Fibroblast of lung (primary cell): ENCODE results near the gene PLCG1. TPM values are rescaled to one million over a fixed set of nuclear protein-coding genes. Genes with fewer than 3 reads are reported as not detected.

Source experiments
- DNase-seq, 2 donors: peaks; one replicate each; pipeline versions ENCODE4 v3.0.0 to v3.0.0-alpha.2; 2010; ENCODE audit warnings: low read depth in 2 of 2
- H2AFZ ChIP-seq: 2 replicates; pipeline ENCODE4 v1.5.1; 2012; ENCODE audit warnings: low read length, control low read depth, inconsistent platforms
- H3K27ac ChIP-seq: 2 replicates; pipeline ENCODE4 v1.5.1; 2011; ENCODE audit warnings: low read length, control low read depth; ENCODE audit not compliant: insufficient read depth
- H3K27me3 ChIP-seq: 2 replicates; pipeline ENCODE4 v1.5.1; 2011; ENCODE audit warnings: mild to moderate bottlenecking, low read length; ENCODE audit not compliant: control insufficient read depth, insufficient read depth
- H3K36me3 ChIP-seq: 2 replicates; pipeline ENCODE4 v1.5.1; 2011; ENCODE audit warnings: low read length; ENCODE audit not compliant: control insufficient read depth, insufficient read depth
- H3K4me1 ChIP-seq: 2 replicates; pipeline ENCODE4 v1.5.1; 2011; ENCODE audit warnings: low read length; ENCODE audit not compliant: control insufficient read depth, insufficient read depth; ENCODE audit errors: extremely low read depth
- H3K4me2 ChIP-seq: 2 replicates; pipeline ENCODE4 v1.5.1; 2011; ENCODE audit warnings: low read length, control low read depth; ENCODE audit not compliant: insufficient read depth; ENCODE audit errors: extremely low read depth
- H3K4me3 ChIP-seq, 4 experiments: fragments of 200-600 bp in 1 of 4; sonication (generic) in 1 of 4; replicated peaks in 1 of 4; 2 replicates each; pipeline ENCODE4 v1.5.1; 2011 to 2016; ENCODE audit warnings: low read length in 4 of 4, low read depth in 3 of 4, mild to moderate bottlenecking in 3 of 4, control low read depth in 2 of 4, inconsistent platforms in 1 of 4, mixed read lengths in 1 of 4; ENCODE audit not compliant: insufficient read depth in 1 of 4; ENCODE audit errors: control extremely low read depth in 1 of 4
- H3K79me2 ChIP-seq: 2 replicates; pipeline ENCODE4 v1.5.1; 2012; ENCODE audit warnings: mild to moderate bottlenecking, low read length, inconsistent platforms; ENCODE audit not compliant: control insufficient read depth, insufficient read depth
- H3K9ac ChIP-seq: 2 replicates; pipeline ENCODE4 v1.5.1; 2011; ENCODE audit warnings: mild to moderate bottlenecking, low read length, control low read depth; ENCODE audit not compliant: insufficient read depth
- H3K9me3 ChIP-seq: 2 replicates; pipeline ENCODE4 v1.5.1; 2012; ENCODE audit warnings: low read depth, low read length; ENCODE audit not compliant: control insufficient read depth, insufficient read depth
- H4K20me1 ChIP-seq: 2 replicates; pipeline ENCODE4 v1.5.1; 2011; ENCODE audit warnings: low read length; ENCODE audit not compliant: control insufficient read depth, insufficient read depth; ENCODE audit errors: extremely low read depth
- EZH2 ChIP-seq: IDR thresholded peaks from 2 replicates; pipeline ENCODE4 v1.5.1; 2012; ENCODE audit warnings: low read length, control low read depth, mild to moderate bottlenecking; ENCODE audit errors: missing control alignments
- polyA minus RNA-seq: library from RNA; depleted of rRNA, polyadenylated mRNA; stranded (reverse); fragments of >200 nt; gene quantifications from 2 replicates; pipeline ENCODE4 v1.2.3, GENCODE V29; 2011; ENCODE audit warnings: low replicate concordance
- polyA plus RNA-seq, 2 donors: library from polyadenylated mRNA; depleted of rRNA in 1 of 2; stranded (reverse) in 1 of 2; unstranded in 1 of 2; fragments of >200 nt; gene quantifications; 2 replicates each; pipeline ENCODE4 v1.2.1, GENCODE V29; 2011 to 2012; ENCODE audit warnings: missing spikeins in 1 of 2
- total RNA-seq: library from RNA; depleted of rRNA; stranded (reverse); fragments of >200 nt; gene quantifications from 2 replicates; pipeline ENCODE4 v1.2.1, GENCODE V29; 2014
- TF ChIP-seq, protein P1 (sequence below), 2 donors: IDR thresholded peaks in 1 of 2; conservative IDR thresholded peaks in 1 of 2; 1 replicate in 1 of 2; 2 replicates in 1 of 2; pipeline ENCODE4 v1.5.1; 2011 to 2012; ENCODE audit warnings: low read length in 2 of 2, control low read depth in 1 of 2, inconsistent platforms in 1 of 2, low read depth in 1 of 2, mild to moderate bottlenecking in 1 of 2

Gene PLCG1
- total RNA-seq (63.9 and 86.2 TPM in 2 replicates), polyA plus RNA-seq (24.5 and 27.6 TPM in 2 replicates), polyA minus RNA-seq (162 and 174 TPM in 2 replicates)
- polyA plus RNA-seq (2012), result 33.8 and 34.2 TPM in 2 replicates

DNA sequence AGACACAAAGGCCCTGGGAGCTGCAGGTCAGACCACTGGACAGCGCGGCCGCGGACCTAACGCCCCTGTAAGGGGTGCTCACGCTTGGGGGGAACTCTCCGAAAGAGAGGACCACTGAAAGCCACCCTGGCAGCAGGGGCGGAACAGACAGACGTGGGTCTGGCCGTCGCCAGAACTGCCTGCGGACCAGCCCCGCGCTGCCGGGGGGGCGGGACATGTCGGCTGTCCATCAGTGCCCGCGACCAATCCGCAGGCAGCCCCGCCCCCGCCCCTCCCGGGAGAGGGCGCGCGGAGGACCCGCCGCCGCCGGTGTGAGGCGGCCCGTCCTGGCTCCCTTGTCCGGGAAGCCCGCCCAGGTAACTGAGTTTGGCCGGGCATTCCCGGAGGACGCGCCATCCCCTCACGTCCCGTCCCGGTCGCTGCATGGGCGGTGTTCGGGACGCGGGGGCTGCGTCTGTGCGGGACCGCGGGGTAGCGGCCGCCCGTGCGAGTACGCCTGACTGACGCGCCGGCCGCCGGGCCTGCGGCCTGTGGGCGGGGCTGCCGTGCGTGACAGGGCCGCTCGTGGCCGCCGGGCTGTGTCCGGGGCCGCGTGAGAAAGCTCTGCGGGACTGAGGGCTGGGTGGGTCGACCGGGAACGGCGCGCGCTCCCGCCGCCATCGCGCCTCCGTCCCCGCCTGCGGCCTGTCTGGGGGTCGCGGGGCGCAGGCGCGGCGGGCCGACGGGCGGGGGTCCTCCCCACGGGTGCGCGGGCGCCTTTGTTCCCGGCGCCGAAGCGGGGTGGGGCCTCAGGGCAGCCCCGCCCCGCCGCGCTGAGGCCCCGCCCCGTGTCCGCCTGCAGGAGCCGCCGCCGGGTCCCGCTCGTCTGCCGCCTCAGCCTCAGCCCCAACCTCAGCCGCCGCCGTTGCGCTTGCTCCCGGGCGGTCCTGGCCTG lies at the start of gene PLCG1:
Gene PLCG1 (plus strand): TSS at position 864 of the 934 bp plus-strand sequence. CDS start 99 bp downstream, outside the sequence.
- Histone ChIP-seq H2AFZ (peak within 1 kb of the TSS; percentile 91), H3K9ac (peak within 1 kb of the TSS; percentile 97), H3K9me3 (no peaks in the 10 kb centered on the region), H3K4me3 (peak within 1 kb of the TSS; percentile 66 to 87 (median 81)), H3K27ac (peak within 1 kb of the TSS; percentile 84), H3K4me1 (peaks cover 16% of the 10 kb centered on the region), H3K27me3 (no peaks in the 10 kb centered on the region), H3K79me2 (peaks cover 40% of the 10 kb centered on the region), H3K36me3 (no peaks in the 10 kb centered on the region), H4K20me1 (no peaks in the 10 kb centered on the region), H3K4me2 (peak within 1 kb of the TSS; percentile 96)
- TF ChIP-seq, protein P1, sequence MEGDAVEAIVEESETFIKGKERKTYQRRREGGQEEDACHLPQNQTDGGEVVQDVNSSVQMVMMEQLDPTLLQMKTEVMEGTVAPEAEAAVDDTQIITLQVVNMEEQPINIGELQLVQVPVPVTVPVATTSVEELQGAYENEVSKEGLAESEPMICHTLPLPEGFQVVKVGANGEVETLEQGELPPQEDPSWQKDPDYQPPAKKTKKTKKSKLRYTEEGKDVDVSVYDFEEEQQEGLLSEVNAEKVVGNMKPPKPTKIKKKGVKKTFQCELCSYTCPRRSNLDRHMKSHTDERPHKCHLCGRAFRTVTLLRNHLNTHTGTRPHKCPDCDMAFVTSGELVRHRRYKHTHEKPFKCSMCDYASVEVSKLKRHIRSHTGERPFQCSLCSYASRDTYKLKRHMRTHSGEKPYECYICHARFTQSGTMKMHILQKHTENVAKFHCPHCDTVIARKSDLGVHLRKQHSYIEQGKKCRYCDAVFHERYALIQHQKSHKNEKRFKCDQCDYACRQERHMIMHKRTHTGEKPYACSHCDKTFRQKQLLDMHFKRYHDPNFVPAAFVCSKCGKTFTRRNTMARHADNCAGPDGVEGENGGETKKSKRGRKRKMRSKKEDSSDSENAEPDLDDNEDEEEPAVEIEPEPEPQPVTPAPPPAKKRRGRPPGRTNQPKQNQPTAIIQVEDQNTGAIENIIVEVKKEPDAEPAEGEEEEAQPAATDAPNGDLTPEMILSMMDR (conservative IDR thresholded peaks at IDR 0.05 in 1 of 2, IDR thresholded peaks at IDR 0.05 in 1 of 2; ENCODE audit: low read depth in 1 of 2, low read length in 2 of 2), result no peak
- TF ChIP-seq EZH2, result no peak
- peak; percentile 75 to 80 for DNase-seq

DNA sequence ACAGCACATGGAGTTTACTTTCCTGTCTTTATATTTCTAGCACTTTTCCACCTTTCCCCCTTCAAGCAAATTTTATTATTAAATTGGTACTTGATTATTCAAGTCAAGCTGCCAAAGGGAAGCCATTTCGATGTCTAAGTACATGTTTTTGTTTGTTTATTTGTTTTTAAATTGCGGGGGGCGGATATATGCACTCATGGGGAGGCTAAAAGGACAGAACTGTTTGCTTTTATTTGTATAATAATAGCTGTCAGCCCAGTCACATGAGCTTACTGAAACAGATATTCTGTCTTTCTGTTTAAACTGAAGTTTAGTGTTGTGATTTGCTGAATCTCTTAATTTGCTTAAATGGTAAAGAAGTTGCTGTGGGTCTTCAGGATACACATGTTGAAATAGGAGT lies 49.6 kb upstream of the PLCG1 start:
- Histone ChIP-seq H3K27me3 (no peaks in the 10 kb centered on the region), H4K20me1 (no peaks in the 10 kb centered on the region), H3K9me3 (no peaks in the 10 kb centered on the region), H3K27ac (no peak overlapping the region), H2AFZ (no peak overlapping the region), H3K79me2 (peaks cover 2% of the 10 kb centered on the region), H3K4me3 (no peak overlapping the region), H3K36me3 (peaks cover 6% of the 10 kb centered on the region), H3K9ac (no peak overlapping the region), H3K4me1 (no peaks in the 10 kb centered on the region), H3K4me2 (no peak overlapping the region)
- TF ChIP-seq, protein P1 (conservative IDR thresholded peaks at IDR 0.05 in 1 of 2, IDR thresholded peaks at IDR 0.05 in 1 of 2; ENCODE audit: low read depth in 1 of 2, low read length in 2 of 2), result no peak
- TF ChIP-seq EZH2, result no peak
- no peak for DNase-seq

DNA sequence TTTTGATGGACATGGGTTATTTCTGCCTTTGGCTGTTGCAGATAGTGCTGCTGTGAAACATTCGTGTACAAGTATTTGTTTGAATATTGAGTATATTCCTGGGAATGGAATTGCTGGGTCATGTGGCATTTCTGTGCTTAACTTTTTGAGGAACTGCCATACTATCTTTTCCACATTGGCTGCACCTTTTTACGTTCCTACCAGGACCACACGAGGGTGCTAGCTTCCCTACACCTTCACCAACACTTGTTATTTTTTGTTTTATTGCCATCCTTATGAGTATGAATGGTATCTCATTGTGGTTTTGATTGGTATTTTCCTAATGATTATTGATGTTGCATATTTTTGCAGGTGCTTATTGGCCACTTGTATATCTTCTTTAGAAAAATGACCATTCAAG lies 47.8 kb upstream of the PLCG1 start:
- H3K9me3 ChIP-seq, result no peaks in the 10 kb centered on the region
- H3K36me3 ChIP-seq, result peaks cover 5% of the 10 kb centered on the region
- H3K27me3 ChIP-seq, result no peaks in the 10 kb centered on the region
- TF ChIP-seq EZH2, result no peak
- TF ChIP-seq, protein P1 (conservative IDR thresholded peaks at IDR 0.05 in 1 of 2, IDR thresholded peaks at IDR 0.05 in 1 of 2; ENCODE audit: low read depth in 1 of 2, low read length in 2 of 2), result no peak
- H3K79me2 ChIP-seq, result peaks cover 2% of the 10 kb centered on the region
- no peak overlapping the region for H3K27ac ChIP-seq
- H3K9ac ChIP-seq, result no peak overlapping the region
- no peaks in the 10 kb centered on the region for H3K4me1 ChIP-seq
- no peak overlapping the region for H3K4me2 ChIP-seq
- H3K4me3 ChIP-seq, result no peak overlapping the region
- no peaks in the 10 kb centered on the region for H4K20me1 ChIP-seq
- H2AFZ ChIP-seq, result no peak overlapping the region
- no peak for DNase-seq
